Suprapubic skin (tissue), 4 donors: ENCODE data around the gene ETV1.

Experiments used
- EP300 ChIP-seq: sonication (generic); formaldehyde crosslinking; IDR thresholded peaks from one replicate; pipeline ENCODE4 v1.6.1; 2017; ENCODE audit warnings: antibody characterized with exemption
- POLR2A ChIP-seq, 2 donors: fragments of 450-650 bp; IDR thresholded peaks; one replicate each; pipeline ENCODE4 v1.6.1; 2017; ENCODE audit warnings: antibody characterized with exemption in 2 of 2, mild to moderate bottlenecking in 2 of 2, moderate library complexity in 2 of 2
- POLR2AphosphoS5 ChIP-seq, 3 donors: sonication (generic); formaldehyde crosslinking; IDR thresholded peaks; one replicate each; pipeline ENCODE4 v1.6.1; 2017; ENCODE audit warnings: antibody characterized with exemption in 3 of 3
- TF ChIP-seq, protein P1 (sequence below), 2 donors: fragments of 200-600 bp in 1 of 2; fragments of 450-650 bp in 1 of 2; sonication (generic) in 1 of 2; IDR thresholded peaks; one replicate each; pipeline ENCODE4 v1.5.1; 2016 to 2019; ENCODE audit warnings: antibody characterized with exemption in 2 of 2, mild to moderate bottlenecking in 1 of 2, moderate library complexity in 1 of 2

DNA sequence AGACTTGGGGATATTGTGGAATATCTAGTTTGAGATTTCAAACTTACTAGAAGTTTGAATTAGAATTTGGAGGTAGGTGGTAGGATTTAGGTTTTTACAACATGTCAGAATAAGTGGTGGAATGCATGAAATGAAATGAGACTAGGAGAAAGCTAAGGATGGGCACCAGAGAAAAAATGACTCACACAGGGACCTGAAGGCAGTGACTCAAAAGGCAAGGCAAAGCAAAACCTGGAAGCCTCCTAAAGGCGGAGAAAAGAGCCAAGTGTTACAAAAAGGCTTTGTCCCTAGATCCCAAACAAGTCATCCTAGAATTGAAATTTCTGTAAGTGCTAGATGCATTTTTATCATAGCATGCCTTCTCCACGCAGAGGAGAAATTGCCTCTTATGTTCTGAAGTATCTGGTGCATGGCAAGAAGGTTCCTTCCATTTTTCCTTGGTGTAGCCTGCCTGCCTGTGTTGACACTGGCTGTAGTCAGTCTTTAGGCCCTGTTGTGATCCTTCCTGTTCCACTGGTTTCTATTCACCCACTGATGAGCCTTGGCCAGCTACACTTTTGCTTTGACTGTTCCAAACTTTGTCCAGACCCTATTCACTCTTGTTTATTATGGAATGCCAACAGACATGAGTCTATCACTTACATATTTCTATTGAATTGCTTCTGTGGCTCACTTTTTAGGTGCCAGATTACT is 109.3 kb downstream of the ETV1 start:
- TF ChIP-seq, protein P1, sequence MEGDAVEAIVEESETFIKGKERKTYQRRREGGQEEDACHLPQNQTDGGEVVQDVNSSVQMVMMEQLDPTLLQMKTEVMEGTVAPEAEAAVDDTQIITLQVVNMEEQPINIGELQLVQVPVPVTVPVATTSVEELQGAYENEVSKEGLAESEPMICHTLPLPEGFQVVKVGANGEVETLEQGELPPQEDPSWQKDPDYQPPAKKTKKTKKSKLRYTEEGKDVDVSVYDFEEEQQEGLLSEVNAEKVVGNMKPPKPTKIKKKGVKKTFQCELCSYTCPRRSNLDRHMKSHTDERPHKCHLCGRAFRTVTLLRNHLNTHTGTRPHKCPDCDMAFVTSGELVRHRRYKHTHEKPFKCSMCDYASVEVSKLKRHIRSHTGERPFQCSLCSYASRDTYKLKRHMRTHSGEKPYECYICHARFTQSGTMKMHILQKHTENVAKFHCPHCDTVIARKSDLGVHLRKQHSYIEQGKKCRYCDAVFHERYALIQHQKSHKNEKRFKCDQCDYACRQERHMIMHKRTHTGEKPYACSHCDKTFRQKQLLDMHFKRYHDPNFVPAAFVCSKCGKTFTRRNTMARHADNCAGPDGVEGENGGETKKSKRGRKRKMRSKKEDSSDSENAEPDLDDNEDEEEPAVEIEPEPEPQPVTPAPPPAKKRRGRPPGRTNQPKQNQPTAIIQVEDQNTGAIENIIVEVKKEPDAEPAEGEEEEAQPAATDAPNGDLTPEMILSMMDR (IDR thresholded peaks at IDR 0.05) = no peak
- TF ChIP-seq POLR2AphosphoS5 (IDR thresholded peaks at IDR 0.05) (no peak), POLR2A (IDR thresholded peaks at IDR 0.05) (no peak), EP300 (no peak)
